ENCODE measurements around the gene SLC22A23. TPM values are rescaled to one million over a fixed set of nuclear protein-coding genes. Genes with fewer than 3 reads are reported as not detected.

SLC22A23 gene
- total and polyA plus RNA-seq, 2 donors (not counting 1 experiment from before 2014, with no cell fraction given) = 0.18 to 1.4 TPM

GRCh38 chr6:3331971-3332370 lies 124.9 kb downstream of the SLC22A23 start:
- peaks cover 3% of the 10 kb centered on the region for H3K4me1 Mint-ChIP-seq
- H3K4me3 Mint-ChIP-seq = no peak overlapping the region
- H3K4me3 ChIP-seq (ENCODE audit: control extremely low read depth in 1 of 5, extremely low read depth in 1 of 5, insufficient read depth in 1 of 5, low read depth in 2 of 5, low read length in 4 of 5) = no peak overlapping the region
- no peaks in the 10 kb centered on the region for H3K36me3 ChIP-seq (replicated peaks in 1 of 2; ENCODE audit: control extremely low read depth in 1 of 2, control insufficient read depth in 1 of 2, extremely low read depth in 1 of 2, insufficient read depth in 2 of 2, low read length in 1 of 2)
- H3K79me2 ChIP-seq (ENCODE audit: control insufficient read depth, insufficient read depth, low read length) = no peaks in the 10 kb centered on the region
- no peak overlapping the region for H3K27ac ChIP-seq (ENCODE audit: low read length in 2 of 2)
- TF ChIP-seq, protein P1, sequence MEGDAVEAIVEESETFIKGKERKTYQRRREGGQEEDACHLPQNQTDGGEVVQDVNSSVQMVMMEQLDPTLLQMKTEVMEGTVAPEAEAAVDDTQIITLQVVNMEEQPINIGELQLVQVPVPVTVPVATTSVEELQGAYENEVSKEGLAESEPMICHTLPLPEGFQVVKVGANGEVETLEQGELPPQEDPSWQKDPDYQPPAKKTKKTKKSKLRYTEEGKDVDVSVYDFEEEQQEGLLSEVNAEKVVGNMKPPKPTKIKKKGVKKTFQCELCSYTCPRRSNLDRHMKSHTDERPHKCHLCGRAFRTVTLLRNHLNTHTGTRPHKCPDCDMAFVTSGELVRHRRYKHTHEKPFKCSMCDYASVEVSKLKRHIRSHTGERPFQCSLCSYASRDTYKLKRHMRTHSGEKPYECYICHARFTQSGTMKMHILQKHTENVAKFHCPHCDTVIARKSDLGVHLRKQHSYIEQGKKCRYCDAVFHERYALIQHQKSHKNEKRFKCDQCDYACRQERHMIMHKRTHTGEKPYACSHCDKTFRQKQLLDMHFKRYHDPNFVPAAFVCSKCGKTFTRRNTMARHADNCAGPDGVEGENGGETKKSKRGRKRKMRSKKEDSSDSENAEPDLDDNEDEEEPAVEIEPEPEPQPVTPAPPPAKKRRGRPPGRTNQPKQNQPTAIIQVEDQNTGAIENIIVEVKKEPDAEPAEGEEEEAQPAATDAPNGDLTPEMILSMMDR (IDR thresholded peaks at IDR 0.05) = no peak
- TF ChIP-seq EZH2 (IDR thresholded peaks at IDR 0.05; ENCODE audit: borderline replicate concordance, insufficient read depth, low read depth, low read length, poor library complexity, severe bottlenecking) = no peak
- no peak for DNase-seq
- no peaks in the 10 kb centered on the region for H3K27me3 ChIP-seq (replicated peaks in 1 of 4; ENCODE audit: control extremely low read depth in 1 of 4, control insufficient read depth in 3 of 4, insufficient read depth in 4 of 4, low read length in 3 of 4)
- ChIA-PET CTCF (no interaction called here), POLR2A (no interaction called here)
- intact Hi-C loops (cut with micrococcal nuclease) = loop anchor here (10.0 kb wide), 1 partner anchor 53 kb away; no protein-coding TSS in a partner anchor
- WGBS (ENCODE audit: insufficient coverage) = 86% methylated on average over 5 of the region's 7 CpGs
- peaks cover 42% of the 10 kb centered on the region for H3K27me3 Mint-ChIP-seq
- no peaks in the 10 kb centered on the region for H3K9me3 ChIP-seq (ENCODE audit: control extremely low read depth in 1 of 3, control insufficient read depth in 2 of 3, insufficient read depth in 1 of 3, low read length in 2 of 3)
- no peak overlapping the region for H3K4me2 ChIP-seq (replicated peaks; ENCODE audit: low read depth, low read length, poor library complexity, severe bottlenecking)
- no peak overlapping the region for H2AFZ ChIP-seq (ENCODE audit: insufficient read depth, low read depth, low read length, poor library complexity, severe bottlenecking)
- no peak for ATAC-seq (ENCODE audit: low read depth)
- H3K4me1 ChIP-seq (ENCODE audit: control insufficient read depth in 2 of 2, insufficient read depth in 2 of 2, low read length in 2 of 2) = no peaks in the 10 kb centered on the region
- no peak overlapping the region for H3K9ac ChIP-seq (ENCODE audit: low read length)
- H3K27ac Mint-ChIP-seq = no peak overlapping the region
- no peaks in the 10 kb centered on the region for H3K9me3 Mint-ChIP-seq (ENCODE audit: insufficient read depth)
- no peaks in the 10 kb centered on the region for H4K20me1 ChIP-seq (ENCODE audit: control insufficient read depth, insufficient read depth, low read length, poor library complexity, severe bottlenecking)

GRCh38 chr6:3331494-3331893 lies 125.4 kb downstream of the SLC22A23 start:
- H3K27ac Mint-ChIP-seq = no peak overlapping the region
- H3K4me1 Mint-ChIP-seq = peaks cover 3% of the 10 kb centered on the region
- Histone ChIP-seq H3K4me1 (ENCODE audit: control insufficient read depth in 2 of 2, insufficient read depth in 2 of 2, low read length in 2 of 2) (no peaks in the 10 kb centered on the region), H3K36me3 (replicated peaks in 1 of 2; ENCODE audit: control extremely low read depth in 1 of 2, control insufficient read depth in 1 of 2, extremely low read depth in 1 of 2, insufficient read depth in 2 of 2, low read length in 1 of 2) (no peaks in the 10 kb centered on the region), H3K27me3 (replicated peaks in 1 of 4; ENCODE audit: control extremely low read depth in 1 of 4, control insufficient read depth in 3 of 4, insufficient read depth in 4 of 4, low read length in 3 of 4) (no peaks in the 10 kb centered on the region), H4K20me1 (ENCODE audit: control insufficient read depth, insufficient read depth, low read length, poor library complexity, severe bottlenecking) (no peaks in the 10 kb centered on the region), H3K9ac (ENCODE audit: low read length) (no peak overlapping the region), H3K79me2 (ENCODE audit: control insufficient read depth, insufficient read depth, low read length) (no peaks in the 10 kb centered on the region), H2AFZ (ENCODE audit: insufficient read depth, low read depth, low read length, poor library complexity, severe bottlenecking) (no peak overlapping the region), H3K4me2 (replicated peaks; ENCODE audit: low read depth, low read length, poor library complexity, severe bottlenecking) (no peak overlapping the region), H3K9me3 (ENCODE audit: control extremely low read depth in 1 of 3, control insufficient read depth in 2 of 3, insufficient read depth in 1 of 3, low read length in 2 of 3) (no peaks in the 10 kb centered on the region), H3K4me3 (ENCODE audit: control extremely low read depth in 1 of 5, extremely low read depth in 1 of 5, insufficient read depth in 1 of 5, low read depth in 2 of 5, low read length in 4 of 5) (no peak overlapping the region), H3K27ac (ENCODE audit: low read length in 2 of 2) (no peak overlapping the region)
- no peak overlapping the region for H3K4me3 Mint-ChIP-seq
- intact Hi-C loops (cut with micrococcal nuclease) = loop anchor here (10.0 kb wide), 1 partner anchor 53 kb away; no protein-coding TSS in a partner anchor
- peaks cover 41% of the 10 kb centered on the region for H3K27me3 Mint-ChIP-seq
- CTCF ChIA-PET = interaction anchor here (1.0 kb wide), 1 partner anchor 33 kb away, joined by 3 read pairs; no protein-coding TSS in a partner anchor
- DNase-seq (no peak), ATAC-seq (ENCODE audit: low read depth) (no peak)
- POLR2A ChIA-PET = no interaction called here
- TF ChIP-seq, protein P1 (IDR thresholded peaks at IDR 0.05) = no peak
- TF ChIP-seq EZH2 (IDR thresholded peaks at IDR 0.05; ENCODE audit: borderline replicate concordance, insufficient read depth, low read depth, low read length, poor library complexity, severe bottlenecking) = no peak
- no CpG with 5 or more reads among the region's 2 CpGs for WGBS (ENCODE audit: insufficient coverage)
- H3K9me3 Mint-ChIP-seq (ENCODE audit: insufficient read depth) = no peaks in the 10 kb centered on the region
